NCI-H1092 treated with DMSO at 0.1 percent for 48 hours (cell line): ENCODE measurements around the gene ZNF423.
A peak's percentile ranks its signal among the peaks of the same experiment; 100 is the strongest.

Source experiments
- DNase-seq: peaks from one replicate; lab custom pipeline; 2025; lab: John Stamatoyannopoulos, UW

ZNF423 gene

DNA sequence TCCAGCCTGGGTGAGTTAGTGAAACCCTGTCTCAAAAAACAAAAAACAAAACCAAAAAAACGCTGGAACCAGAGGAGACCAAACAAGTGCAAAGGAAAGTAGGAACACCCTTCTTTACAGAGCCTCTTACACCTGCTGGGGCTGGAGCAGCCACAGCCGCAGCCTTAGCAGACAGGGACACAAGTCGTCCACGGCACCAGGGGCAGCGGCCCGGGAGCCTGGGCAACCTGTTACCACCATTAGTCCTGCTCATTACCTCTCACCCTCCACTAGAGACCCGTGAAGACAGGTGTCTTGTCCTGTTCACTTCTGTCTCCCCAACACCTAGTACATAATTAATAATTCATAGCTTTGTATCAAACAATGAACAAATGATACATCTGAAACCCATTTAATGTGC is 398.7 kb downstream of the ZNF423 start:
- no peak for DNase-seq

DNA sequence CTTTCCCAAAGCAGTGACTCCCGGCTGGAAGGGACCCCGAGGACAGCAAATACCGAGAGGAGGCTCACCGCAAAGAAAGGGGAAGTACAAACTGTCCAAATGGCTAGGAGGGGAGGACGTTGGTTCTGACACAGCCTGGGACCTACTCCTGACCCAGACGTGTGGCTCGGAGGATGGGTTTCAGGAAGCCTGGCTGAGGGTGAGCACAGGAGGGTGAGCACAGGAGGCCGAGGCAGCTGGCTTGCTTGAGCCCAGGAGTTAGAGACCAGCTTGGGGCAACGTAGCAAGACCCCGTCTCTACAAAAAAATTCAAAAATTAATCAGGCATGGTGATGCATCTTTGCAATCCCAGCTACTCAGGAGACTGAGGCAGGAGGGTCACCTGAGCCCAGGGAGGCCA is 399.1 kb downstream of the ZNF423 start:
- no peak for DNase-seq

DNA sequence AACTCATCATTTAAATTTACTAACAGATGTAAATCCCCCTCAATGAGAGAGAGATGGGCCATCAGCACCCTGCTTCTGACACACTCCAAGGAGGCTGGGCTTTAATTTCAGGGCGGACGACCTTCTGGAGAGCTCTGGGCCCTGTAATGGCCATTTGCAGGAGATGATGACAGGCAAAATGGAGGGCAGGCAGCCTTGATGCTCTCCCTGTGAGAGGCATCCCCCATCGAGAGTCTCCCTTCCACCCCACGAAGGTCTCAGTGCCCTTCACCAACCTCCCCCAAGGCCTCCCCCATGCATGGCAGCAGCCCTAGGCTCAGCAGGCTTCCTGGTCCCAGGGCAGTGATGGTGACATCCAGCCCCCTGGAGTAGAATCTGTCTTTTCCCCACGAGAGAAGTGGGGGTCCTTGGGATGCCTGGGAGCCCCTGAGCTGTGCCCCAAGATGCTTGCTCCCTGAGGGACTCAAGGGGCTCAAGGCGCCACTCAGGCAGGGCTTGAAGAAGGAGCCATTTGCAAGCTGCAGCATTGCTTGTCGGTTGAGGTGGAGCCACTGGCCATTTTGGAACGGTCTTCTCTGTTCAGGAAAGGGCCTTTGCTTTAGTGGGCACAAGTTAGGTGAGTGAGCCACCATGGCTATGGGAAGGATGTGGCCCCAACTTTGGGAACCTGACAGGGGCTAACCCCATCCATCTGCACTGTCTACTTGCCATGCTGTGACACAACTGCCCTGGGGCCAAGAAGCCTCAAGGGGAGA is 399.7 kb downstream of the ZNF423 start:
- DNase-seq: no peak

DNA sequence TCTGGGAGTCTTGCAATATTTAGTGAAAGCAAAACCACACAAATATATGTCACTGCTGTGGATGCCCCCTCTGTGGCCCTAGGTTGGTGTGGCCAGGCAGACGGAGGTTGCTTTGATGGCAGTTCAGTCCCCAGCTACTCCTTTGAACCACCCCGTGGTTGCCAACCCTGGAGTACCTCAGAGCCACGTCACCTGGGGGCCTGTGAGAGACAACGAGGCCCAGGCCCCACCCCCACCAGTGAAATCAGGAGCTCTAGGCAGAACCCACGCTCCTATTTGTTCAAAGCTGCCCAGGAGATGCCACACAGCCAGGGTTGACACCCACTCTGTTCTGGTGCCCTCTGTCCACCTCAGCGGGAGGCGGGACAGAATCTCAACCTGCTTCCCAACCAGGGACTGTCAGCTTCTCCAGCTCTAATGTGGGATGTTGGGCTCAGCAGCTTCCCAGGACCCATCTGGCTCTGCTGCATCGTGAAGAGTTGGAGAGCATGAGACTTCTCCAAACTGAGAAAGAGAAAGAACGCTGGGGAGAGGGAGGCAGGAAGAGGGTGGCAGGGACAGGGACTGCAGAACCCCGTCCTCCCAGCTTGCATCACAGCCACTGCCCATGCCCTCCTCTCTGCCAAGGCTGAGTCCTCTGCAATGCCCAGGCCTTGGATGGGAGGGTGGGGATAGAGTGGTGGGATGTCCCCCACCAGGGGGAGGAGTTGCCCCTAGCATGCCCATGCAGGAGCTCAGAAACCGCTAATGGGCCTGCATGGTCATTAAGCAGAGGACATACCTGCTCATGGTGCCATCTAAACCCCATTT is 400.5 kb downstream of the ZNF423 start:
- no peak for DNase-seq

DNA sequence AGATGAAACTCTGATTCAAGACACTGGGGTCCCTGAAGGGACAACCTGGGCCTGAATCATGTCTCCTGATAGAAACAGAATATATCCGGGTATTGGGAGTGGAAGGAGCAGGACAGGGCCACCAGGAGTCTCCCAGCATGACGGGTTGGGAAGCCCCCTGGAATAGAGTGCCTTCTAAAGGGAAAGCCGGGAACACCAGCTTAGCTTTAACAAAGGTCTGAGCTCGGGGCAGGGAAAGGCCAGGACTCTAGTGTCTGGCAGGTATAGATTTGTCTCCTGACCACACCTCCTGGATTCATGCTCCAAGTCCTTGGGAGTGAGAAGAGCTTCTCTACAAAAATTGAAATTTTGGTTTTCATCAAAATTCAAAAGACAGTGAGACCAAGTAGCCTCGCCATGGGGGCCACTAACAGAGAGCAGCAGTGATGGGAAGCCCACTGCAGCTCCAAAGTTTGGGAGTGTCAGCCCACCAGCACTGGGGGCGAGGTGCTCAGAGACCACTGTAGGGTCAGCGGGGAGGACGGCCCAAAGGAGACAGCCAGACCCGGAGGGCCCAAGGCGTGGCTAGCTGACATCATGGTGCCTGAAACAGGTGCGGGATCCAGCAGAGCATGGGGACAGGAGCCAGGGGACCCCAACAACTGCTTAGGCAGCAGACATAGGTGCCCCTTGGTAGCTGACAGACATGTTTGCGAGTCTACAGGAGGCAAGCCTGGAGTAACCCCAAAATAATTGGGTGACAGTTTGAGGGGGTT is 401.3 kb downstream of the ZNF423 start:
- DNase-seq: no peak

DNA sequence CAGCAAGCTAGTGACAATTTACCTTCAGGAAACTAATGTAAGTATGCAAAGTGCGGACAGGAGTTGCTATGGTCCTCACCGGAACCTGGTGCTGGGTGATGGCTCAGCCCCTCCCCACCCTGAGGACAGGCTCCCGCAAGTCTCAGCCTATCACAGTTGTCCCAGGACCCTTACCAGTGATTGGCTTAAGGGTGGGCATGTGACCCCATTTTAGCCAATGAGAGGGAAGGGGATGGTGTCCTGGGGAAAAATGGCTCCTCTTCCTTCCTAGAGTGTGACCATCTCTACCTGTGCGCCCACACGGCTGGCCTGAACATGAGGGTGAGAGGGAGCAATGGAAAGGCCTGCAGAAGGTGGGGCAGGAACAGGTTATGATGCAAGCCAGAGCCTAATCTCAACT is 401.9 kb downstream of the ZNF423 start:
- DNase-seq: no peak

DNA sequence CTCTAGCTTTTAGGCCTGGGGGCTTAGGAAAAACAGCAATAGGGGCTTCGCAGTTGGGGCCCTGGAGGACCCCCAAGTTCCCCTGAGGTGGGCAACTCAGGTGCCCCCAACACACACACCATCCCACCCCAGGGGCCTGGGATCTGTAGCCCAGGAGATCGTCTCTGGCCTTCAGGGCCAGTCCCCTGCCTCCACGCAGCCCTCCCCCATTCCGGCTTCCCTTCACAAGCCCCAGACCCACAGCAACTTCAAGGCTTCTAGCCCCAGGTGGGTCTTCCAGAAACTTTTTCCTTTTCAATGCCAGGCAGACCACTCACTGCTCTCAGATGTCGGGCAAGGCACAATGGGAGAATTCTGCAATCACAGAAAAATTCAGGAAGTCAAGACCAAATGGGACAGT is 402.9 kb downstream of the ZNF423 start:
- DNase-seq: no peak

DNA sequence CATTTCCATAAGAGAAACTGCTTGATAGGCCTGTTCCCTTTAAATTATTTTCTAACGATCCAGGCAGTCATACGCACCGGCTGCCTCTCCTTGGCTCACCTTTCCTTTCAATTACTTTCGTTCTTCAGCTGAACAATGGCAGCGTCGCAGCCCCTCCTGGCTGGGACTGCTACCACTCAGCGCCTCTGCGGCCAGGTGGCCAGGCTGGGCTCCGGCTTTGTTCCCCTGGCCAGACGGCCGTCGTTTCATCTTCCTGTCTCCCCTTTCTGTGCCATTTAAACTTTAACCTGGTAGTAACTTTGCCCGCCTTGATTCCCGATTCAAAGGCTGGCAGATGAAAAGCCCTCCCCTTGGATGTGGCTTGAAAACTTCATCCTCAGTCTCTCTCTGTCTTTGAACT is 403.3 kb downstream of the ZNF423 start:
- DNase-seq: peak; percentile 39

DNA sequence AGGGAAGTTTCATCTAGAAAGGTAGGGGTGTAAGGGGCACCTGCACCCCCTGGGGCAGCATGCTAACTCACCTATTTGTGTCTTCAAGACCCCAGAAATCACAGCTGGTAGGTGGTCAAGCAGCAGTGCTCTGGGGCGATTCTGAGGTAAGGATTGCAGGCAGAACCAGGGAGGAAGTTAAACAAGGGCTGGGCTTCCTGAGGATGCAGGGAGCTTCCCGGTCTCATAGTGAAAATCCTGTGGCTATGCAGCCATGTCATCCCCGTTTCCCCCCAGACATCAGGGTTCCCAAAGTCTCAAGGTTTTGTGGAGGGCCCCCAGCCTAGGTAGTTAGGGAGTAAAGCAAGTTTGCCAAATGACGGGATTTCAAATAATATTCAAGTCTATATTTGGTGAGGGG is 403.8 kb downstream of the ZNF423 start:
- DNase-seq: no peak

DNA sequence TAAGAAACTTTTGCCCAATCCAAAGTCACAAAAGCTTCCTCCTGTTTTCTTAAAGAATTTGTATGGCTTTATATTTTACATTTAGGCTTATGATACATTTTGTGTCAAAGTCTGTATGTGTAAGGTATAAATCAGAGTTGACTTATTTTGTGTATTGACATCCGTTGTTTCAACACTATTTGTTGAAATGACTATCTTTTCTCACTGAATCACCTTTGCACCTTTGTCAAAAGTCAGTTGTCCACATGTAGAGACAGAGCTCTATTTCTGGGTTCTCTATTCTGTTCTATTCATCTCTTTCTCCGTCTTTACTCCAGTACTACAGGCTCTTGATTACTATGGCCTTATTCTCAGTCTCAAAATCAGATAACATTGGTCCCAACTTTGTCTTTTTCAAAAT is 409.1 kb downstream of the ZNF423 start:
- no peak for DNase-seq

DNA sequence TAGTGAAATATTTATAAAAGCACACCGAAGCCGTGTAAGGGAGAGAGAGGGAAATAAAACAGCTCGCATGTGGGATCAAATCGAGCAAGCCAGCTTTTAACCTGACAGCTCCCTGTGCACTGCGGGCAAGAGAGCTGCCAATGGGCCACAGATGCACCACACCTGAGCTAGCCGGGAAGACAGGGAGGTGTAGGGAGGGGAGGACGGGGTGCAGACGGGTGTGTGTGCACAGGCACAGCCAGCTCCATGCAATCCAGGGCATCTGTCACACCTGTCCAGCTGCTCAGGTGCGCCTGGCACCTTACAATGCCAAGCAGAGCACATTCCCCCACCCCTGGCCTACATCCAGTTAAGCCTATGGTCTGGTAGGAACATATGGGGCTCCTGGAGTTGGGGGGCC is 412.3 kb downstream of the ZNF423 start:
- no peak for DNase-seq

DNA sequence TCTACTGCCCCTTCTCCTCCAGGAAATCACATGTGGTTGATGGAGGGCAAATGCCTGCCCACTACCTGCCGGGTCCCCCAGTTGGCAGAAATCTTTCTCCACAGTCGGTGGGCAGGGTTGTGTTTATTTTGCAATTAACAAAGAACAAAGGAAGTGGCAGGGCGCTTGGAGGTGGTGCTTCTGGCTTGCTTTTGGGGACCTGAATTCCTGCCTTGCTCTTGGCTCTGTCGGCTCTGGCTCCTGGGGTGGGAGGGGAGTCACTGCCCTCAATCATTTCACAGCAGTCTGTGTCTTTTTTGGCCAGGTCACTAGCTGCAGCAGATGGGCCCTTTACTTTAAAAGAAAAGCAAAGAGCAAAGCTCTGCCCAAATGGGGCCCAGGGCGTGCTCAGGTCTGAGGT is 413.1 kb downstream of the ZNF423 start:
- DNase-seq: peak; percentile 4

DNA sequence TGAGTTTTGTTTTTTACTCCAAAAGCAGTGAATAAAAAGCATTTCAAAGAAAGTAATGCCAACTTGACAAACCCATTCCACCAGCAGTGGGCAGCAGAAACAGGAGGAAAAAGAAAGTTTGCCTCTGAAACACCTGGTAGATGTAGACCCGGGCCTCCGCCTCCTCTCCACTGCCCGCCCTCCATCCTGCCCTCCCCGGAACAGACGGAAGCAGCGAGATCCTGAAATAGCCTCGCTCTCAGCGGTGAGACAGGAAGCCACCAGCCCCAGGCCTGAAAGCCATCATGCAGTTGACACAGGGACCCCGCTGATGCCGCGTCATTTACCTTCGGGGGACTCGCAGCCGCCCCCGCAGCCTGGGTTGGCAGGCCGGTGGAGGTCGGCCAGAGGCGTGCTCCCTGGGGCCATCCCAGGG is 414.5 kb downstream of the ZNF423 start:
- DNase-seq: no peak

DNA sequence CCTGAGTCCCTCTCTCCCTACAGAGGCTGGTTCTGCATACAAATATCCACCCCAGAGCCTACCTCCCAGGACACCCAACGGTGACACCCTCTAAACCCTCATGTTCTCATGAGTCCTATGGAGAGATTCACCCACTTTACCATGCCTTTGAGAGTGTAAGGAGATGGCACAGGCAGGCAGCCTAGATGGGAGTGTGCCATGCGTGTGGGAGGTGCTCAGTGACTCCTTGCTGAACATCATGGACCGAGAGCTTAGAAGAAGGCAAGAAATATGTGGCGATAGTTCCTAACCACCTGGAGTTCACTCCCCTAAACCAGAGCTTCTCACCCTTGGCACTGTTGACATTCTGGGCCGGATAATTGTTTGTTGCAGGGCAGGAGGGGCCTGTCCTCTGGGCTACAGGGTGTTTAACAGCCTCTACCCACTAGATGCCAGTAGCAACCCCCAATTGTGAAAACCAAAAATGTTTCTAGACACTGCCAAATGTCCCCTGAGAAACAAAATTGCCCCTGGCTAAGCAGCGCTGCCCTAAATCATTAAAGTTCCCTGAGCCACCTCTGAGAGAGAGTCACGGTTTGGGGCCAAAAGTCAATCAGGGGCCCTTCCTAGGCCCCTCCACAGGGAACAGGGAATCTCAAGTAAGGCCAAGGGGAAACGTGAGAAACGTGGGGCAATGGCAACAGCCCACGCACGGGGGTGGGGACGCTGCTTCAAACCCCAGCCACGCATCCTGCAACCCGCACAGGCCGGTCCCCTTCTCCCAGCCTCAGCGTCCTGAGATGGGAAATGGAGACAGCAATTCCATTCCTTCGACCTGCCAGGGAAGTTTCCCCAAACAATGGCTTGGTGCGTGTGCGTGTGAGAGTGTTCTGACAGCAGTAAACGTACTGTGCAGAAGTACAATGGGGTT is 415.5 kb downstream of the ZNF423 start:
- no peak for DNase-seq

DNA sequence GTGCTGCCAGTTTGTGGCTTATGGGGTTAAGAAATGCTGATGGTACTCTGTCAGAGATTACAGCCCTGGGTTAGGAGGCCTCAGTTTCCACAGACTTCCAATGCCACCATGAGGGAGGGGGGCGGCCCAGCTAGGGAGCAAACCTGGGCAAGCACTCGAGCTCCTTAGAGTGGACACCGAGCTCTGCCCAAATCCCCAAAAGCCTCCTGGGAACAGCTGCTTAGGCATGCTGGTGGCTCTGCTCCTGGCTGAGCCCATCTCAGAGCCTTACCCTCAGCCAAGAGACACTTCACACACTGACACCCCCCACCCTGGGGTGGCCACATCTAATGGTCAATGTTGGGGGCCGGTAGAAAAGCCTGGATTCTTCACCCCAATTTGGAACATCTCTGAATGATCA is 416.2 kb downstream of the ZNF423 start:
- DNase-seq: no peak

DNA sequence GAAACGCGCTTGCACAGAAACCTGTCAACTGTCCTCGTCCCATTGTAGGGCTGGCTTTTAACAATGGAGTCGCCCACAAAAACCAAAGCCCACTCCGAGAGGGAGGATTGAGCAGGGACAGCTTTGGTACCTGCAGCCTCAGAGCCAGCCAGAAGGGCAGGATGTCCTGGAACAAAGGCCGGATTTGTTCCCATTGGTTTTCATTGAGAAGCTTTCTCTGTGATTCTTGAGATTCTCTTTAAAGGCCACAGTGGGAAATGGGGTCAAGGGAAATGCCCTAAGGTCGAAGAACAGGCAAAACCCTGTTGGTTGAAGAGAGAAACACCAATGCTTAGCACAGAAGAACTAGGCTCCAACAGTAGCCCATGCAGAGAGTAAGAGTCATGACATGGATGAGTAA is 416.9 kb downstream of the ZNF423 start:
- DNase-seq: no peak
